Measurements from ENCODE around the gene TMEM63A.
"Not testable (repeated sequence)": the region's sequence is repeated elsewhere in the genome, so short reads cannot be mapped to it uniquely, and the experiment has no call there.

The TMEM63A gene

GRCh38 chr1:225838793-225839192 is 43.4 kb downstream of the TMEM63A start:
- no peaks in the 10 kb centered on the region for H3K79me1 ChIP-seq (ENCODE audit: low read length)
- WGBS (ENCODE audit: extremely low coverage, insufficient coverage, insufficient read length) = no CpG with 5 or more reads among the region's 14 CpGs

DNA sequence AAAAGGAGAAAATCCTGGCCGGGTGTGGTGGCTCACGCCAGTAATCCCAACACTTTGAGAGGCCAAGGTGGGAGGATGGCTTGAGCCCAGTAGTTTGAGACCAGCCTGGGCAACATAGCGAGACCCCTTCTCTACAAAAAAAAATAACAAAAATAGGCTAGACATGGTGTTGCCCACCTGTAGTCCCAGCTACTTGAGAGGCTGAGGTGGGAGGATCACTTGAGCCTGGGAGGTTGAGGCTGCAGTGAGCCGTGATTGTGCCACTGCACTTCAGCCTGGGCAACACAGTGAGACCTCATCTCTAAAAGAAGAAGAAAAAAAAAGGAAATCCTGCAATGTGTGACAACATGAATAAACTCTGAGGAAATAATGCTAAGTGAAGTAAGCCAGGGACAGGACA is 45.9 kb downstream of the TMEM63A start:
- H3K18ac ChIP-seq (ENCODE audit: low read length); H3K23ac ChIP-seq (ENCODE audit: low read length); H3K79me2 ChIP-seq (ENCODE audit: control insufficient read depth, insufficient read depth, low read length, poor library complexity); H3K4me2 ChIP-seq (ENCODE audit: low read length); H3K14ac ChIP-seq (ENCODE audit: low read length); H3K4ac ChIP-seq (ENCODE audit: low read depth, low read length); H3K9ac ChIP-seq (ENCODE audit: low read length); H3K4me1 ChIP-seq (ENCODE audit: control insufficient read depth in 1 of 2, insufficient read depth in 2 of 2, low read length in 2 of 2); H4K91ac ChIP-seq (ENCODE audit: low read depth, low read length); H4K8ac ChIP-seq (ENCODE audit: low read depth, low read length); H3K79me1 ChIP-seq (ENCODE audit: low read length); H2AFZ ChIP-seq (ENCODE audit: insufficient read depth, low read length, poor library complexity); H2AK5ac ChIP-seq (ENCODE audit: low read length); H2BK120ac ChIP-seq (ENCODE audit: insufficient read depth, low read length, poor library complexity); H4K12ac ChIP-seq (ENCODE audit: low read depth, low read length); H3K27ac ChIP-seq (ENCODE audit: low read depth, low read length); H3K4me3 ChIP-seq (ENCODE audit: low read depth, low read length); H2BK5ac ChIP-seq (ENCODE audit: low read depth, low read length, poor library complexity); H2BK12ac ChIP-seq (ENCODE audit: low read length); DNase-seq; H3K27me3 ChIP-seq (ENCODE audit: insufficient read depth, low read length); H3K9me3 ChIP-seq (ENCODE audit: insufficient read depth, low read depth, low read length): not testable (repeated sequence)
- no CpG with 5 or more reads among the region's 4 CpGs for WGBS (ENCODE audit: extremely low coverage, insufficient coverage, insufficient read length)
- peaks cover 24 to 32% of the 10 kb centered on the region in 2 experiments for H3K36me3 ChIP-seq (ENCODE audit: control insufficient read depth in 1 of 2, insufficient read depth in 2 of 2, low read length in 2 of 2)

More at GRCh38 chr1:225838793-225839192, 43.4 kb downstream of the TMEM63A start:
- no peak for DNase-seq
- H3K9ac ChIP-seq (ENCODE audit: low read length) = no peak overlapping the region
- no peak overlapping the region for H2BK120ac ChIP-seq (ENCODE audit: insufficient read depth, low read length, poor library complexity)
- H4K91ac ChIP-seq (ENCODE audit: low read depth, low read length) = no peak overlapping the region
- H3K9me3 ChIP-seq (ENCODE audit: insufficient read depth, low read depth, low read length) = peaks cover 1% of the 10 kb centered on the region
- H3K18ac ChIP-seq (ENCODE audit: low read length) = no peak overlapping the region
- H3K79me2 ChIP-seq (ENCODE audit: control insufficient read depth, insufficient read depth, low read length, poor library complexity) = no peaks in the 10 kb centered on the region
- H2BK5ac ChIP-seq (ENCODE audit: low read depth, low read length, poor library complexity) = no peak overlapping the region
- no peak overlapping the region for H2BK12ac ChIP-seq (ENCODE audit: low read length)
- H3K27me3 ChIP-seq (ENCODE audit: insufficient read depth, low read length) = no peaks in the 10 kb centered on the region
- no peak overlapping the region for H2AFZ ChIP-seq (ENCODE audit: insufficient read depth, low read length, poor library complexity)
- H3K4me1 ChIP-seq (ENCODE audit: control insufficient read depth in 1 of 2, insufficient read depth in 2 of 2, low read length in 2 of 2) = no peaks in the 10 kb centered on the region
- peaks cover 16 to 25% of the 10 kb centered on the region in 2 experiments for H3K36me3 ChIP-seq (ENCODE audit: control insufficient read depth in 1 of 2, insufficient read depth in 2 of 2, low read length in 2 of 2)
- no peak overlapping the region for H2AK5ac ChIP-seq (ENCODE audit: low read length)
- H4K12ac ChIP-seq (ENCODE audit: low read depth, low read length) = no peak overlapping the region
- no peak overlapping the region for H3K4me3 ChIP-seq (ENCODE audit: low read depth, low read length)
- H3K23ac ChIP-seq (ENCODE audit: low read length) = no peak overlapping the region
- H3K14ac ChIP-seq (ENCODE audit: low read length) = no peak overlapping the region
- H4K8ac ChIP-seq (ENCODE audit: low read depth, low read length) = no peak overlapping the region
- no peak overlapping the region for H3K4me2 ChIP-seq (ENCODE audit: low read length)
- H3K27ac ChIP-seq (ENCODE audit: low read depth, low read length) = no peak overlapping the region
- H3K4ac ChIP-seq (ENCODE audit: low read depth, low read length) = no peak overlapping the region

DNA sequence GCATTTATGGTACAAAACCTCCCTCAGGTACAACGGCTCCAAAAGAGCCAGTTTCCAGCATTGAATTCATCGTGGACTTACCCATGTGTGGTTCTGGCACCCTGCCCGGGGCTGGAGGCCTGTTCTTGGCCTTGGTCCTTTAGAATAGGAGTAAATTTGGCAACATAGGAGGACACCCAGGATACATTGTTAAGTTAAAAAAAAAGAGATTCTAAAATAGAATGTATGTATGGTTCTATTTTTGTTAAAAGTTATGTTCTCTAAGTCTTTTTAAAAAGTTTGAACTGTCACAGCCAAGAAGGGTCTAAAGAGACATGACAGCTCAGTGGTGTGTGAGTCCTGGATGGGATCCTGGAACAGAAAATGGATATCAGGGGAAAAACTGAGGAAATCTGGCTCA is 46.3 kb downstream of the TMEM63A start:
- H2AK5ac ChIP-seq (ENCODE audit: low read length) = no peak overlapping the region
- H3K4me1 ChIP-seq (ENCODE audit: control insufficient read depth in 1 of 2, insufficient read depth in 2 of 2, low read length in 2 of 2) = no peaks in the 10 kb centered on the region
- no peaks in the 10 kb centered on the region for H3K79me2 ChIP-seq (ENCODE audit: control insufficient read depth, insufficient read depth, low read length, poor library complexity)
- H3K36me3 ChIP-seq (ENCODE audit: control insufficient read depth in 1 of 2, insufficient read depth in 2 of 2, low read length in 2 of 2) = peaks cover 24 to 32% of the 10 kb centered on the region in 2 experiments
- no peak overlapping the region for H4K12ac ChIP-seq (ENCODE audit: low read depth, low read length)
- no peak overlapping the region for H3K14ac ChIP-seq (ENCODE audit: low read length)
- DNase-seq = no peak
- no peak overlapping the region for H3K4me3 ChIP-seq (ENCODE audit: low read depth, low read length)
- H3K4ac ChIP-seq (ENCODE audit: low read depth, low read length) = no peak overlapping the region
- H4K8ac ChIP-seq (ENCODE audit: low read depth, low read length) = no peak overlapping the region
- no peak overlapping the region for H2BK5ac ChIP-seq (ENCODE audit: low read depth, low read length, poor library complexity)
- H3K79me1 ChIP-seq (ENCODE audit: low read length) = no peaks in the 10 kb centered on the region
- no peak overlapping the region for H2AFZ ChIP-seq (ENCODE audit: insufficient read depth, low read length, poor library complexity)
- no peak overlapping the region for H3K23ac ChIP-seq (ENCODE audit: low read length)
- no peak overlapping the region for H3K4me2 ChIP-seq (ENCODE audit: low read length)
- H3K9me3 ChIP-seq (ENCODE audit: insufficient read depth, low read depth, low read length) = peaks cover 1% of the 10 kb centered on the region
- H3K18ac ChIP-seq (ENCODE audit: low read length) = no peak overlapping the region
- WGBS (ENCODE audit: extremely low coverage, insufficient coverage, insufficient read length) = no CpG with 5 or more reads among the region's 3 CpGs
- H2BK12ac ChIP-seq (ENCODE audit: low read length) = no peak overlapping the region
- H3K27ac ChIP-seq (ENCODE audit: low read depth, low read length) = no peak overlapping the region
- H3K27me3 ChIP-seq (ENCODE audit: insufficient read depth, low read length) = no peaks in the 10 kb centered on the region
- no peak overlapping the region for H4K91ac ChIP-seq (ENCODE audit: low read depth, low read length)
- no peak overlapping the region for H3K9ac ChIP-seq (ENCODE audit: low read length)
- no peak overlapping the region for H2BK120ac ChIP-seq (ENCODE audit: insufficient read depth, low read length, poor library complexity)

- Histone ChIP-seq H4K12ac (ENCODE audit: low read depth, low read length) (no peak overlapping the region), H2BK12ac (ENCODE audit: low read length) (no peak overlapping the region)
- DNase-seq = no peak
These were observed 47.5 kb downstream of the TMEM63A start for GRCh38 chr1:225834417-225835329.

More at GRCh38 chr1:225834417-225835329, 47.5 kb downstream of the TMEM63A start:
- Histone ChIP-seq H4K8ac (ENCODE audit: low read depth, low read length) (no peak overlapping the region), H3K4me3 (ENCODE audit: low read depth, low read length) (no peak overlapping the region), H2AFZ (ENCODE audit: insufficient read depth, low read length, poor library complexity) (no peak overlapping the region), H2BK120ac (ENCODE audit: insufficient read depth, low read length, poor library complexity) (no peak overlapping the region), H3K79me1 (ENCODE audit: low read length) (no peaks in the 10 kb centered on the region), H2BK5ac (ENCODE audit: low read depth, low read length, poor library complexity) (no peak overlapping the region), H4K91ac (ENCODE audit: low read depth, low read length) (no peak overlapping the region), H3K36me3 (ENCODE audit: control insufficient read depth in 1 of 2, insufficient read depth in 2 of 2, low read length in 2 of 2) (peaks cover 21 to 29% of the 10 kb centered on the region in 2 experiments), H2AK5ac (ENCODE audit: low read length) (no peak overlapping the region), H3K79me2 (ENCODE audit: control insufficient read depth, insufficient read depth, low read length, poor library complexity) (no peaks in the 10 kb centered on the region), H3K4me1 (ENCODE audit: control insufficient read depth in 1 of 2, insufficient read depth in 2 of 2, low read length in 2 of 2) (no peaks in the 10 kb centered on the region), H3K27ac (ENCODE audit: low read depth, low read length) (no peak overlapping the region), H3K9me3 (ENCODE audit: insufficient read depth, low read depth, low read length) (peaks cover under 1% of the 10 kb centered on the region), H3K18ac (ENCODE audit: low read length) (no peak overlapping the region), H3K9ac (ENCODE audit: low read length) (no peak overlapping the region), H3K23ac (ENCODE audit: low read length) (no peak overlapping the region), H3K4me2 (ENCODE audit: low read length) (no peak overlapping the region), H3K27me3 (ENCODE audit: insufficient read depth, low read length) (no peaks in the 10 kb centered on the region), H3K4ac (ENCODE audit: low read depth, low read length) (no peak overlapping the region), H3K14ac (ENCODE audit: low read length) (no peak overlapping the region)
- no CpG with 5 or more reads among the region's 7 CpGs for WGBS (ENCODE audit: extremely low coverage, insufficient coverage, insufficient read length)
